ENCODE measurements around the gene OR5A2.
"Not testable (repeated sequence)": the region's sequence is repeated elsewhere in the genome, so short reads cannot be mapped to it uniquely, and the experiment has no call there.

The OR5A2 gene

DNA sequence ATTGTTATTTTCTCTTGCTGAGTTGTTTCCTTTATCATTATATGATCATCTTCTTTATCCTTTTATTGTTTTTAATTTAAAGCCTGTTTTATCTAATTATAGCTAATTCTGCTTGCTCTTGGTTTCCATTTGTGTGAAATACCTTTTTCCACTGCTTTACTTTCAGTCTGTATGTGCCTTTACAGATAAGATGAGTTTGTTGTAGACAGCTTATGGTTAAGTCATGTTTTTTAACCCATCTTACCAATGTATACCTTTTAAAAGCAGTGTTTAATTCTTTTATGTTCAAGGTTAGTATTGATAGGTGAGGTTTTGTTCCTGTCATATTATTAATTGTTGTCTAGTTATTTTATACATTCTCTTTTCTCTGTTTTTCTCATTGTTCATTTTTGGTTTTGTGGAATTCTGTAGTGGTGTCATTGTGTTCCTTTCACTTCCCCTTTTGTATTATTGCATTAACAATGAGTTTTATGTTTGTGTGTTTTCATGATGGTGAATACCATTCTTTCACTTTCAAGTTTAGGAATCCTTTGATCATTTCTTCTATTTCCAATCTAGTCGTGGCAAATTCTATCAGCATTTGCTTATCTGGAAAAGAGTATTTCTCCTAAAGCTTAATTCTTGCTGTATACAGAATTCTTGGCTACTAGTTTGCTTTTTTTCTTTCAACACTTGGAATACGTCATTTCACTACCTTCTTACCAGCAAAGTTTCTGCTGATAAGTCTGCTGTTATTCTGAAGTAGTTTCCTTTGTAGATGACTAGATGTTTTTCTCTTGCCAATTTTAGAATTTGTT is 45.8 kb downstream of the OR5A2 start:
- no peak overlapping the region for H3K4me3 ChIP-seq (ENCODE audit: low read depth, low read length)
- H3K9me3 ChIP-seq (ENCODE audit: control insufficient read depth, insufficient read depth, low read length): no peaks in the 10 kb centered on the region; the same call in none of the 2 replicates
- no peak overlapping the region for H3K9ac ChIP-seq (ENCODE audit: low read depth, low read length)
- H3K27me3 ChIP-seq (ENCODE audit: control insufficient read depth, insufficient read depth, low read length): no peaks in the 10 kb centered on the region
- no peaks in the 10 kb centered on the region for H3K36me3 ChIP-seq (ENCODE audit: control insufficient read depth, insufficient read depth, low read length)
- peaks cover 5% of the 10 kb centered on the region; the same call in 1 of the 2 replicates for H3K4me1 ChIP-seq (ENCODE audit: control insufficient read depth, insufficient read depth, low read length)
- no peak overlapping the region for H3K27ac ChIP-seq (ENCODE audit: low read depth, low read length)

DNA sequence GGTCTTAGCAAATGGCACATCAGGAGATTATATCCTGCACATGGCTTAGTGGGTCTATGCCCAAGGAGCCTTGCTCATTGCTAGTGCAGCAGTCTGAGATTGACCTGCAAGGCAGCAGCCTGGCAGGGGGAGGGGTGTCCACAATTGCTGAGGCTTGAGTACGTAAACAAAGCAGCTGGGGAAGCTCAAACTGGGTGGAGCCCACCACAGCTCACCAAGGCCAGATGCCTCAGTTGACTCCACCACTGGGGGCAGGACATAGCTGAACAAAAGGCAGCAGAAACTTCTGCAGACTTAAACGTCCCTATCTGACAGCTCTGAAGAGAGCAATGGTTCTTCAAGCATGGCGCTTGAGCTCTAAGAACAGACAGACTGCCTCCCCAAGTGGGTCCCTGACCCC is 53.9 kb downstream of the OR5A2 start:
- not testable (repeated sequence) for H3K4me3 ChIP-seq (ENCODE audit: low read depth, low read length); H3K4me1 ChIP-seq (ENCODE audit: control insufficient read depth, insufficient read depth, low read length); H3K9ac ChIP-seq (ENCODE audit: low read depth, low read length); H3K27me3 ChIP-seq (ENCODE audit: control insufficient read depth, insufficient read depth, low read length); H3K36me3 ChIP-seq (ENCODE audit: control insufficient read depth, insufficient read depth, low read length); H3K27ac ChIP-seq (ENCODE audit: low read depth, low read length)
- H3K9me3 ChIP-seq (ENCODE audit: control insufficient read depth, insufficient read depth, low read length): peaks cover 50% of the 10 kb centered on the region

GRCh38 chr11:59368238-59369022 is 57.8 kb downstream of the OR5A2 start:
- no peak overlapping the region for H3K4me3 ChIP-seq (ENCODE audit: low read depth, low read length)
- no peaks in the 10 kb centered on the region for H3K4me1 ChIP-seq (ENCODE audit: control insufficient read depth, insufficient read depth, low read length)
- peaks cover 67% of the 10 kb centered on the region for H3K9me3 ChIP-seq (ENCODE audit: control insufficient read depth, insufficient read depth, low read length)
- no peaks in the 10 kb centered on the region for H3K36me3 ChIP-seq (ENCODE audit: control insufficient read depth, insufficient read depth, low read length)
- no peak overlapping the region for H3K27ac ChIP-seq (ENCODE audit: low read depth, low read length)
- no peak overlapping the region for H3K9ac ChIP-seq (ENCODE audit: low read depth, low read length)
- no peaks in the 10 kb centered on the region for H3K27me3 ChIP-seq (ENCODE audit: control insufficient read depth, insufficient read depth, low read length)

Data from HUES48 (cell line).